Mononuclear cell (primary cell): ENCODE measurements around the gene MRTFB. TPM values are rescaled to one million over a fixed set of nuclear protein-coding genes. Genes with fewer than 3 reads are reported as not detected.

Experiments
- H3K27me3 ChIP-seq: 2 replicates; pipeline ENCODE4 v1.6.0; 2011; ENCODE audit warnings: low read length, control low read depth; ENCODE audit not compliant: insufficient read depth
- H3K4me1 ChIP-seq: 2 replicates; pipeline ENCODE4 v1.5.1; 2011; ENCODE audit warnings: mild to moderate bottlenecking, low read length, control low read depth; ENCODE audit not compliant: insufficient read depth
- H3K4me3 ChIP-seq: 2 replicates; pipeline ENCODE4 v1.5.1; 2011; ENCODE audit warnings: mild to moderate bottlenecking, low read length, moderate library complexity
- H3K9me3 ChIP-seq: 2 replicates; pipeline ENCODE4 v1.5.1; 2011; ENCODE audit warnings: low read depth, mild to moderate bottlenecking, control low read depth, low read length
- total RNA-seq: library from RNA; depleted of rRNA; stranded (reverse); fragments of >200 nt; gene quantifications from one replicate; pipeline ENCODE4 v1.2.3, GENCODE V29; 2012

The MRTFB gene
- total RNA-seq, 1 donor = 7.1 TPM

GRCh38 chr16:14050291-14051027 lies 20.7 kb upstream of the MRTFB start:
- Histone ChIP-seq H3K27me3 (no peaks in the 10 kb centered on the region), H3K4me1 (no peaks in the 10 kb centered on the region), H3K4me3 (no peak overlapping the region), H3K9me3 (no peaks in the 10 kb centered on the region)

DNA sequence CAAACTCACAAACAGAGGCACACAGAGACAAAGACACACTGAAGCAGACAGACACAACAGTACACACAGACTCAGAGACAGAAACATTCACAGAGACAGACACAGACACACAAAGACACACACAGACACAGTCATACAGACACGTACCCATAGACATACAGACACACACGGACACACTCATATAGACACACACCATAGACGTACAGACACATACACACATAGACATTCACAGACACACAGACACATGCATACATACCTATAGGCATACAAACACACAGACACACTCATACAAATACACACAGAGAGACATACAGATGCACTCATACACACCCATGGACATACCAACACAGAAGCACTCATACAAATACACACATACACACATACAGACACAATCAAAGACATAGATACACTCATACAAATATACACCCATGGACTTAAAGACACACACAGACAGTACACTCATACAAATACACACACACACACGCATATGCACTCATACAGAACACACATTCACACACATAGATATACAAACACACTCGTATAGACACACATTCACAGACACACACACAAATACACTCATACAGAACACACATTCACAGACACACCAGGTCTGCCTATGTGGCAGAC lies 19.9 kb upstream of the MRTFB start:
- Histone ChIP-seq H3K27me3 (no peaks in the 10 kb centered on the region), H3K9me3 (no peaks in the 10 kb centered on the region), H3K4me3 (no peak overlapping the region), H3K4me1 (no peaks in the 10 kb centered on the region)

DNA sequence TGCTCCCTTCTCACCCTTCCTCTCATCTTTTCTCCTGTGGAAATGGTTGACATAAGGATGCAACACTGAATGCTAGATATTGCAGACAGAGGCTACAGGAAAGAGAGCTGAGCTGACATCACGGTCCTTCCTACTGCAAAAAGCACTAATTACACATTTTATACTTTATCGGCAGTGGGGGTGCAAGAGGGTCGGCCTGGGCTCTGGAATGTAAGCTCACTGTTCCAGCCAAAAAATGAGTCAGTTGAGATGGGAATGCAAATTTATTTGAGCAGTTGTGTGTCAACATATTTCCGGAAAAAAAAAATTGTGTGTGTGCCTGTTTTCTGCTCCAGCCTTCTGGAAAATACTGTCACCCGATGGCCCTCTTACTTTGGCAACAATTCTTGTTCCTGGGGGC lies 14.1 kb upstream of the MRTFB start:
- H3K4me3 ChIP-seq = no peak overlapping the region
- peaks cover 2% of the 10 kb centered on the region for H3K27me3 ChIP-seq
- no peaks in the 10 kb centered on the region for H3K4me1 ChIP-seq
- H3K9me3 ChIP-seq = no peaks in the 10 kb centered on the region

- H3K9me3 ChIP-seq = no peaks in the 10 kb centered on the region
- peaks cover 2% of the 10 kb centered on the region for H3K27me3 ChIP-seq
- no peak overlapping the region for H3K4me3 ChIP-seq
- H3K4me1 ChIP-seq = no peaks in the 10 kb centered on the region
Observed at GRCh38 chr16:14057878-14058382, 13.2 kb upstream of the MRTFB start.

DNA sequence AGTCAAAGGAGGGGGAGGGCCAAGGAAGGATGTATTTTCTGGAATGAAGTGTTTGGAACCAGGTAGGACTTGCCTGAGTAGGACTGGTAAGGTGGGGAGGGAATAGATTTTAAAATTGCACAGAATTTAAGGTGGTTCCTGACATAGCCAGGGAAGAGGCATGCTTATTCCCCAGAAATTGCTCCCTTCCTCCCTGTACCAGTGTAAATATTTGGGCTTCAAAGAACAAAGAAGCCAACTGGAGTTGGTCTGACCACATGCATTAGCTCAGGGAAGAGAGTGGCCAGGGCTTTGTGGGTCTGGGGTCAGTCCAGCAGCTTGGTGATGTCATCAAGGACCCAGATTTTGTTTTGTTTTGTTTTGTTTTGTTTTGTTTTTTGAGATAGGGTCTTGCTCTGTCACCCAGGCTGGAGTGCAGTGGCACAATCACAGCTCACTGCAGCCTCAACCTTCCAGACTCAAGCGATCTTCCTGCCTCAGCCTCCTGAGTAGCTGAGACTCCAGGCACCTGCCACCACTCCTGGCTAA lies 9.3 kb upstream of the MRTFB start:
- Histone ChIP-seq H3K4me3 (no peak overlapping the region), H3K9me3 (no peaks in the 10 kb centered on the region), H3K27me3 (peaks cover 2% of the 10 kb centered on the region), H3K4me1 (no peaks in the 10 kb centered on the region)

DNA sequence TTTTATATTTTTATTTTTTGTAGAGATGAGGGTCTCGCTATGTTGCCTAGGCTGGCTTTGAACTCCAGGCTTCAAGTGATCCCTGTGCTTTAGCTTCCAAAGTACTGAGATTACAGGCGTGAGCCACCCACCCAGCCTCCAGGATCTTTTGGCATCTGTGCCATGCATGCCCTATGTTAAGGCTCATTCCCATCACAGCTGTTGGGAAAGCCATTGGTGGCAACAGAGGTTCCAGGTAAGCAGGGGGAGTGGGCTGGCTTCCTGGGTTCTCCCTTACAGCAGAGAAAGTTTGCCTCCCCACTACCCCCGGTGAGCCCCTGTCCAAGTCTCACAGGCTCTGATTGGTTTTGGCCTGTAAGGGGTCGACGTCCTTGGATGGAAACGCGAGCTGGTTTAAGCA lies 8.9 kb upstream of the MRTFB start:
- H3K9me3 ChIP-seq = no peaks in the 10 kb centered on the region
- H3K4me3 ChIP-seq = no peak overlapping the region
- H3K4me1 ChIP-seq = no peaks in the 10 kb centered on the region
- peaks cover 2% of the 10 kb centered on the region for H3K27me3 ChIP-seq

- no peaks in the 10 kb centered on the region for H3K4me1 ChIP-seq
- no peaks in the 10 kb centered on the region for H3K27me3 ChIP-seq
- H3K9me3 ChIP-seq = no peaks in the 10 kb centered on the region
- no peak overlapping the region for H3K4me3 ChIP-seq
Observed at GRCh38 chr16:14063618-14064581, 7.2 kb upstream of the MRTFB start.

DNA sequence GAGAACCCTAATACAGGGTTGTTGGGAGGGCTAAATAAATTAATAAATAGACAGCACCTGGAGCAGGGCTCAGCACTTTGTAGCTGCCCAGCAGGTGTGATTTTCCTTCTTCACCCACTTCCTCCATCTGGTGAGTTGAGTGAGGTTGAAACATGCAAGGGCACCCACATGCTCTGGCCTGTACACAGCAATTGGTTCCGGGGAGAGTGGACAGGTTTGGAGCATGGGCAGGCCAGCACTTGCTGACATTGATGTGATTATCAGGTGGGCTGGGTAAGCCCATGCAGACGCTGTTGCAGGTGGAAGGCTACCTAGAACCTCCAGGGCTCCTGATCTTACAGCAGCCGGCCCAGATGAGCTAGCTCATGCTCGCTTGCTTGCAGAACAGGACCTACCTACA lies 1.3 kb upstream of the MRTFB start:
- H3K9me3 ChIP-seq = no peaks in the 10 kb centered on the region
- no peak overlapping the region for H3K4me3 ChIP-seq
- no peaks in the 10 kb centered on the region for H3K27me3 ChIP-seq
- H3K4me1 ChIP-seq = peaks cover 16% of the 10 kb centered on the region

- Histone ChIP-seq H3K4me3 (peak overlapping the region; percentile 67), H3K9me3 (no peaks in the 10 kb centered on the region), H3K4me1 (peaks cover 16% of the 10 kb centered on the region), H3K27me3 (no peaks in the 10 kb centered on the region)
Observed at GRCh38 chr16:14070555-14070876, 603 bp upstream of the MRTFB start.

DNA sequence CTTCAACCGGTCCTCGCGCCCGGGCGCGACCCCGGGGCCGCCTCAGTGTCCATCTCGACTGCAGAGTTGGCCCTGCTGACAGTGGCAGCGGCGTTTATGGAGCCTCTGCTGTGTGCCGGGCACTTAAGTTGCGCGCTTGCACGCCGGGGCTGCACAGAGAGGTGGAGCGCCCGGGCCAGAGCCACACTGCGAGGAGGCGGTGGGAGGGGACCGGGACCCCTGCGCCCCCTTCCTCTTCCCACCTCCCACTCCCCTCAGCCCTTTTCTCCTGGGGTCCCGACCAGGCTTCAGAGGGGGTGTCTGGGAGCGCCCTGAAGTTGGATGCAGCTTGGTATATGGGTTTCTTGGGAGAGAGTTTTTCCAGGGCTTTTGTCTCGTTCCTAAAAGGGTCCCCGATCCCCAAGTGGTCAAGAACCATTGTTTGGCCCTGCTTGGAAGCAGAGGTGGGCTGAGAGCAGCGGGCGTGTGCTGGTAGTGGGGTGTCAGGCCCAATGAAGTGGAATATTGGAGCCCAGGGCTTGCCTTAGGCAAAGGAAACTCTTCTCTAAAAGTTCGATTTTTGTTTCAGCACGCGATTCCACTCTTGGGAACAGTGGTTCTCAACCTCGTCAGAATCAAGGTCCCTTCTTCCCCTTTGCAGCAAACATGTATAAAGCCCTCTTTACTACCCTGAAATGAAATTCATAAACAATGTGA lies 605 bp downstream of the MRTFB start:
- Histone ChIP-seq H3K27me3 (no peaks in the 10 kb centered on the region), H3K4me1 (peaks cover 16% of the 10 kb centered on the region), H3K9me3 (no peaks in the 10 kb centered on the region), H3K4me3 (peak overlapping the region; percentile 67)

- Histone ChIP-seq H3K9me3 (no peaks in the 10 kb centered on the region), H3K4me3 (no peak overlapping the region), H3K4me1 (peaks cover 16% of the 10 kb centered on the region), H3K27me3 (no peaks in the 10 kb centered on the region)
Observed at GRCh38 chr16:14072360-14072759, 1.2 kb downstream of the MRTFB start.

- H3K4me3 ChIP-seq = no peak overlapping the region
- H3K4me1 ChIP-seq = peaks cover 16% of the 10 kb centered on the region
Observed at GRCh38 chr16:14074544-14074943, 3.4 kb downstream of the MRTFB start.

GRCh38 chr16:14077918-14078317 lies 6.8 kb downstream of the MRTFB start:
- Histone ChIP-seq H3K27me3 (no peaks in the 10 kb centered on the region), H3K4me3 (no peak overlapping the region), H3K4me1 (no peaks in the 10 kb centered on the region), H3K9me3 (no peaks in the 10 kb centered on the region)

More at GRCh38 chr16:14074544-14074943, 3.4 kb downstream of the MRTFB start:
- Histone ChIP-seq H3K27me3 (no peaks in the 10 kb centered on the region), H3K9me3 (no peaks in the 10 kb centered on the region)

- Histone ChIP-seq H3K4me3 (no peak overlapping the region), H3K27me3 (no peaks in the 10 kb centered on the region), H3K4me1 (no peaks in the 10 kb centered on the region), H3K9me3 (no peaks in the 10 kb centered on the region)
Observed at GRCh38 chr16:14086477-14086876, 15.4 kb downstream of the MRTFB start.
